ENCODE measurements around the gene KIR2DL3.

DNA sequence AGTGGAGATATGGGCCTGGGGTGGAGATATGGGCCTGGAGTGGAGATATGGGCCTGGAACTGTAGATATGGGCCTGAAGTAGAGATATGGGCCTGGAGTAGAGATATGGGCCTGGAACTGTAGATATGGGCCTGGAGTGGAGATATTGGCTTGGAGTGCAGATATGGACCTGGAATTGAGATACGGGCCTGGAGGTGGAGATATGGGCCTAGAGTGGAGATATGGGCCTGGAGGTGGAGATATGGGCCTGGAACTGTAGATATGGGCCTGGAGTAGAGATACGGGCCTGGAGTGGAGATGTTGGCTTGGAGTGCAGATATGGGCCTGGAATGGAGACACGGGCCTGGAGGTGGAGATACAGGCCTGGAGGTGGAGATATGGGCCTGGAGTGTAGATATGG, 13.7 kb upstream of the KIR2DL3 start:
- TF ChIP-seq REST (IDR thresholded peaks at IDR 0.05; ENCODE audit: low read depth) (no peak), ZBTB7A (IDR thresholded peaks at IDR 0.05; ENCODE audit: low read depth) (no peak), RAD21 (IDR thresholded peaks at IDR 0.05; ENCODE audit: low read depth) (no peak), NFIC (IDR thresholded peaks at IDR 0.05) (no peak), CEBPB (IDR thresholded peaks at IDR 0.05) (no peak), EP300 (IDR thresholded peaks at IDR 0.05; ENCODE audit: borderline replicate concordance) (no peak), MAX (IDR thresholded peaks at IDR 0.05) (no peak), FOXM1 (IDR thresholded peaks at IDR 0.05; ENCODE audit: borderline replicate concordance, low read depth) (no peak), TCF12 (IDR thresholded peaks at IDR 0.05; ENCODE audit: low read depth) (no peak)
- TF ChIP-seq, protein P1, sequence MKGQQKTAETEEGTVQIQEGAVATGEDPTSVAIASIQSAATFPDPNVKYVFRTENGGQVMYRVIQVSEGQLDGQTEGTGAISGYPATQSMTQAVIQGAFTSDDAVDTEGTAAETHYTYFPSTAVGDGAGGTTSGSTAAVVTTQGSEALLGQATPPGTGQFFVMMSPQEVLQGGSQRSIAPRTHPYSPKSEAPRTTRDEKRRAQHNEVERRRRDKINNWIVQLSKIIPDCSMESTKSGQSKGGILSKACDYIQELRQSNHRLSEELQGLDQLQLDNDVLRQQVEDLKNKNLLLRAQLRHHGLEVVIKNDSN (IDR thresholded peaks at IDR 0.05), result no peak

All from Ishikawa (cell line).